Endothelial cell of umbilical vein (primary cell): Measurements from ENCODE around the gene MARVELD3.

Source experiments
- MYC ChIP-seq: IDR thresholded peaks from one replicate; pipeline ENCODE4 v1.6.1; 2011; ENCODE audit warnings: mild to moderate bottlenecking, low read depth, low read length
- TF ChIP-seq, protein P1 (sequence below): IDR thresholded peaks from 2 replicates; pipeline ENCODE4 v1.6.1; 2011; ENCODE audit not compliant: insufficient read depth, insufficient read length

DNA sequence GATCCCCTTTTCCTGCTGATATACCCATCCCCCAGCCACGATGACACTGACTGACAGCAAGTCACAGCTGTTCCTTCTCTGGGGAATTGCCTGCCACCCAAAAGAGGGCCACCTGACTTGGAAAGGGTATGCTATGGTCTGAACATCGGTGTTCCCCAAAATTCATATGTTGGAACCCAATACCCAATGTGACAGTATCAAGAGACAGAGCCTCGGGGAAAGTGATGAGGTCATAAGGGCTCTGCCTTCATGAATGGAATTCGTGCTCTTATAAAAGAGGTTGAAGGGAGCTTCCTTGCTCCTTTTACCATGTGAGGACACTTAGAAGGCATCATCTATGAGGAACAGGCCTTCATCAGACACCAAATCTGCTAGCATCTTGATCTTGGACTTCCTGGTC lies 7.6 kb upstream of the MARVELD3 start:
- TF ChIP-seq, protein P1, sequence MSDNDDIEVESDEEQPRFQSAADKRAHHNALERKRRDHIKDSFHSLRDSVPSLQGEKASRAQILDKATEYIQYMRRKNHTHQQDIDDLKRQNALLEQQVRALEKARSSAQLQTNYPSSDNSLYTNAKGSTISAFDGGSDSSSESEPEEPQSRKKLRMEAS: no peak
- no peak for TF ChIP-seq MYC
